PFSK-1 (cell line): ENCODE results near the gene C6orf15.

Experiments
- REST ChIP-seq, 2 experiments: IDR thresholded peaks; 2 replicates each; pipeline versions ENCODE4 v1.6.1 to v1.8.0; 2011 to 2012; ENCODE audit warnings: low read depth in 2 of 2, low read length in 2 of 2, control low read depth in 1 of 2, inconsistent platforms in 1 of 2, mild to moderate bottlenecking in 1 of 2, moderate library complexity in 1 of 2; ENCODE audit not compliant: insufficient read depth in 1 of 2
- TAF1 ChIP-seq: IDR thresholded peaks from 2 replicates; pipeline ENCODE4 v1.6.1; 2012; ENCODE audit warnings: low read length, control low read depth, borderline replicate concordance; ENCODE audit not compliant: insufficient read depth

- no peak for TF ChIP-seq TAF1
- TF ChIP-seq REST (IDR thresholded peaks at IDR 0.05; ENCODE audit: insufficient read depth in 1 of 2, low read depth in 2 of 2, low read length in 2 of 2): no peak
Measured at GRCh38 chr6:31092238-31092637, 20.1 kb downstream of the C6orf15 start.
